Coronary artery (tissue), 2 donors: ENCODE results near the gene DNAJB4.
"Not testable (repeated sequence)": the region's sequence is repeated elsewhere in the genome, so short reads cannot be mapped to it uniquely, and the experiment has no call there.

Experiments used
- DNase-seq: peaks from one replicate; pipeline ENCODE4 v3.0.0-alpha.2; 2017; ENCODE audit warnings: low spot score
- H3K27ac ChIP-seq, 2 donors: fragments of 200-600 bp; sonication (generic); one replicate each; pipeline ENCODE4 v1.5.1; 2016 to 2019
- H3K4me3 ChIP-seq: fragments of 200-600 bp; sonication (generic); 2 replicates; pipeline ENCODE4 v1.5.1; 2016; ENCODE audit warnings: mild to moderate bottlenecking, moderate library complexity
- TF ChIP-seq, protein P1 (sequence below): fragments of 200-600 bp; sonication (generic); IDR thresholded peaks from one replicate; pipeline ENCODE4 v1.5.1; 2019; ENCODE audit warnings: antibody characterized with exemption

The DNAJB4 gene

DNA sequence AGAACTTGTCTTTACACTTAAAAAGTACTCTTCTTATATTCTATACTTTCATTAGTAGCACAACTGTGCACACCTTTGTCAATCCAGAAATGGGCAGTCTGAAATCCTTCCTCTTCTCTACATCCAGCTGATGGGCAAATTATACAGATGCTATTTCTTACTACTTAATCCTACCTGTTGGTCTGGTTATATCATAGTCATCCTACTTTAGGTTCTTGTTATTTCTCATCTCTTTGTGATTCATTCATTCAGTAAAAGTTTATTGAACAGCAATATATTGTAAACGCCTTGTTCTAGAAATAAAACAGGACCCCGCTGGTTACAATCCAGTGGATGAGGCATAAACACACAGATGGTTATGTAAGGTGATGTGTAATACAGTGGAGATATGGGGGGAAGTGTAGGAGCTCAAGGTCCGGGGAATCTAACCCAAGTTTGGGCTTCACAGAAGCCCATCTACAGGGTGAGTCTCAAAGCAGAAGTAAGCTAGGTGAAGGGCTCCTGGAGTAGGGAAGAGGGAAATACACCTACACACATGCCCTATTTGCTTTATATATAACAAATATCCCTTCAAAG lies 14.0 kb upstream of the DNAJB4 start:
- no peak for DNase-seq
- Histone ChIP-seq H3K27ac (no peak overlapping the region), H3K4me3 (no peak overlapping the region)
- TF ChIP-seq, protein P1, sequence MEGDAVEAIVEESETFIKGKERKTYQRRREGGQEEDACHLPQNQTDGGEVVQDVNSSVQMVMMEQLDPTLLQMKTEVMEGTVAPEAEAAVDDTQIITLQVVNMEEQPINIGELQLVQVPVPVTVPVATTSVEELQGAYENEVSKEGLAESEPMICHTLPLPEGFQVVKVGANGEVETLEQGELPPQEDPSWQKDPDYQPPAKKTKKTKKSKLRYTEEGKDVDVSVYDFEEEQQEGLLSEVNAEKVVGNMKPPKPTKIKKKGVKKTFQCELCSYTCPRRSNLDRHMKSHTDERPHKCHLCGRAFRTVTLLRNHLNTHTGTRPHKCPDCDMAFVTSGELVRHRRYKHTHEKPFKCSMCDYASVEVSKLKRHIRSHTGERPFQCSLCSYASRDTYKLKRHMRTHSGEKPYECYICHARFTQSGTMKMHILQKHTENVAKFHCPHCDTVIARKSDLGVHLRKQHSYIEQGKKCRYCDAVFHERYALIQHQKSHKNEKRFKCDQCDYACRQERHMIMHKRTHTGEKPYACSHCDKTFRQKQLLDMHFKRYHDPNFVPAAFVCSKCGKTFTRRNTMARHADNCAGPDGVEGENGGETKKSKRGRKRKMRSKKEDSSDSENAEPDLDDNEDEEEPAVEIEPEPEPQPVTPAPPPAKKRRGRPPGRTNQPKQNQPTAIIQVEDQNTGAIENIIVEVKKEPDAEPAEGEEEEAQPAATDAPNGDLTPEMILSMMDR: no peak

DNA sequence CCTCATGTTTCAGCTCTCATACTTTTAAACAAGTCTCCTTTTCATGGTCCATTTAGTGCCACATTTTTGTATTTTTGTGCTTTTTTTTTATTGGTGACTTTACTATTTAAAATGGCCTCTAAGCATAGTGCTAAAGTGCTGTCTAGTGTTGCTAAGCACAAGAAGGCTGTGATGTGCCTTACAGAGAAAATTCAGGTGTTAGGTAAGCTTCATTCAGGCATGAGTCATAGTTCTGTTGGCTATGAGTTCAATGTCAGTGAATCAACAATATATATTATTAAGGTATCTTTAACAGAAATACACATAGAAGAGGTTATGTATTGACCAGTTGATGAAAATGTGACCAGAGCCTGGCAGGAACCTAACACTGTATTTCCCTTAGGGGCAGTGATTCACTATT lies 13.1 kb upstream of the DNAJB4 start:
- TF ChIP-seq, protein P1: no peak
- Histone ChIP-seq H3K27ac (no peak overlapping the region), H3K4me3 (no peak overlapping the region)
- DNase-seq: no peak

DNA sequence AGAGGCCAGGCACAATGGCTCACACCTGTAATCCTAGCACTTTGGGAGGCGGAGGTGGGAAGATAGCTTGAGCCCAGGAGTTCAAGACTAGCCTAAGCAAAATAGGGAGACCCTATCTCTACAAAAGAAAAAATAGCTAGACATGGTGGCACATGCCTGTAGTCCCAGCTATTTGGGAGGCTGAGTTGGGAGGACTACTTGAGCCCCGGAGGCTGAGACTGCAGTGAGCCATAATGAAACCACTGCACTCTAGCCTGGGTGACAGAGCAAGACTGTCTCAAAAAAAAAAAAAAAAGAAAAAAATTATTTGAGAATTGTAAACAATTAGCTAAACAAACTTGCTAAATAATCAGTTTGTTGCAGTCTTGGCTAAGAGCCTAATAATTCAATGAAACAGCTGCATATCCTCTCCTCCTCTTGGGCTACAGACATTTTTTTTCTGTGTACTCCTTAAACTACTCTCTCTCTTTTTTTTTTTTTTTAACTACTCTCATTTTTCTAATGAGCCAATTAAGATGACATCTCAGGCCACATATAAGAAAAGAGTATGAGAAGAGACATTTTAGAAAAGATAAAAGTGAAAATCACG lies 10.5 kb upstream of the DNAJB4 start:
- DNase-seq: no peak
- no peak overlapping the region for H3K27ac ChIP-seq
- no peak overlapping the region for H3K4me3 ChIP-seq
- TF ChIP-seq, protein P1: no peak

DNA sequence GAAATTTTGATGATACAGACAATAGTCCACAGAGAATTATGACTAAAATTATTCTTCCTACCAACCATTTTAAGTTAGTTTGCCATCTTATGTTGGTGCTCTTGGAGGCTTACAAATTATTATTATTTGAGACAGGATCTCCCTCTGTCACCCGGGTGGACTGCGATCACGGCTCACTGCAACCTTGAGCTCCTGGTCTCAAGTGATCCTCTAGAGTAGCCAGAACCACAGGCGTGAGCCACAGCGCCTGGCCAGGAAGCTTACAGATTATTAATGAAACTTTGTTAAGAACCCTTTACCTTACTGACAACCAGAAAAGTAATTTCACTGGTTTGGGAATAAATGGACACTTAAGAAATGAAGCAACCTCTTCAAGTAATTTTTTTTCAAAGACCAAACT lies 8.0 kb upstream of the DNAJB4 start:
- TF ChIP-seq, protein P1: no peak

DNA sequence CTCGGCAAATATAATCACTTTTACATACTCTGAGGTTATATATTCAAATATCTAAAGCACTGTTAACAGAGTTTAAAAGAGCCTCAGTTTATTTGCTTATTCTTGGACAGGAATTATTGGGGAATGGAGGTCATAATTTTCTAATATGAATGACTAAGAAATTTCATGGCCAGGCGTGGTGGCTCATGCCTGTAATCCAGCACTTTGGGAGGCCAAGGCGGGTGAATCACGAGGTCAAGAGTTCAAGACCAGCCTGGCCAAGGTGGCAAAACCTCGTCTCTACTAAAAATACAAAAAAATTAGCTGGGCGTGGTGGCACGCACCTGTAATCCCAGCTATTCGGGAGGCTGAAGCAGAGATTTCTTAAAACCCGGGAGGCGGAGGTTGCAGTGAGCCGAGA lies 4.2 kb upstream of the DNAJB4 start:
- DNase-seq, H3K4me3 ChIP-seq, H3K27ac ChIP-seq: not testable (repeated sequence)

More for the DNA sequence above, 8.0 kb upstream of the DNAJB4 start:
- H3K27ac ChIP-seq: no peak overlapping the region
- H3K4me3 ChIP-seq: no peak overlapping the region
- no peak for DNase-seq

DNA sequence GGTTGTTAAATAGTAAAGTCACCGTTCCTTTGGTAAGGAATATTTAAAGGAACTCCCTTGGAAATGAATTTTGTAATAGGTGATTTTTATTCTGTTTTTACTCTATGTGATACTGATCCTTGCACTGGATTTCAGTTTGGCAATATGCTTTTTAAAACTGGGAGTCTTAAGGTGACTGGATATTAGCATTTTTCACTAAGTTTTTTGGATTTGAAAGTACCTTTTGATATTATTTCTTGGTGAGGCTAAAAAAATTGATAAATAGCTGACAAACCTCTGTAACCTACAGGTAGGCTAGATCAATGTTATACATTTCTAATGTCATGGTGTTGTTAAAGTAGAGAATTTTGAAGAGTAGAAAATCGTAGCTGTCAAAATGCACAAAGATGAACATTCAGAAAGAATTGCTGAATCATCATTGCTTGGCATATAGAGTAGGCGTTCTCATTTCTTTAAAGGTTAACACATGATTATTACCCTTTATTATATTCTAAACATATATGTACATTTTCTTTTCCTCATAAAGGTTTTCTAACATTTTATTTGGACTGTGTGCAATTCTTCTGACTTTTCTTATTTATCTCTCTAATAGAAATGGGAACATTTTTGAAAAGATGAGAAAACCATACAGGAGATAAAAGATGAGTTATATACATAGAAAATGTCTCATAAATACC lies 1.5 kb upstream of the DNAJB4 start:
- TF ChIP-seq, protein P1: no peak
- Histone ChIP-seq H3K4me3 (no peak overlapping the region), H3K27ac (peak overlapping the region; percentile 88 to 89)
- DNase-seq: no peak

DNA sequence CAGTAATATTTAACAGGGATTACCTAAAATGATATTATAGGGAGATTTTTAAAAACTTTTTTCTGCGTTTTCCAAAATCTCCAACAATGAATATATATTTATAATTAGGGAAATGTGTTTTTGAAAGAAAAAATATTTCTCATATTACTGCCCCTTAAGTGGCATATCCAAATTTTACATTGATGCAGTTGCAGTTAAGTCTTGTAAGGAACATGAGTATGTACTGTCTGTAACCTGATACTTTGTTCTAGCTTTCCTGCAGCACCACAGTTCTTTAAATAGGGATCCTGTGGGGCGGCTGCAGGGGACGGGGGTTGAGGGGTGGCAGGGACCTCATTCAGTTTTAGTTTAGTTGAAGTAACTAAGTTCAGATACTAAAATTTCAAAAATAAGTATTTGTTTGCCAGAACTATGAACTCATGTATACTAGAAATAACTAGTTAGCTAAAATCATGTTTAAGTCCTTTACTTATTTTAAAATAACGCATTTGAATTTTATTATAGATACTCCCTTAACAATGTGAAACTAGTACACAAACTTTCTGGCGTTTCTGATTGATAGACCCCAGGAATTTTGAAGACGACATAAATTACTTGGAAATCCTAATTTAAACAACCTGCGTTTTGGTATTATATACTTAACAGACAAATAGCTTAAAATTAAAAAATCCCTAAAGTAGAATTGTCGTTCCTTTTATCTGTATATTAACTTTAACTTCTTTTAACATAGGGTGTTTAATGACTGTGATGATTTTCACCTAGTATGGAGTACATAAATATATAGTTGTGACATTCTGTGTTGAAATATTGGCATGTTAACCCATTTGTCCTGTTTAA lies 639 bp upstream of the DNAJB4 start:
- DNase-seq: no peak
- H3K27ac ChIP-seq: peak overlapping the region; percentile 88 to 89
- TF ChIP-seq, protein P1: no peak
- H3K4me3 ChIP-seq: peak overlapping the region; percentile 74
